Central memory CD8-positive, alpha-beta T cell (primary cell): ENCODE measurements around the gene GIT2.
"Not testable (repeated sequence)": the region's sequence is repeated elsewhere in the genome, so short reads cannot be mapped to it uniquely, and the experiment has no call there.

Experiments
- ATAC-seq: fragments of 150-1000 bp; cut with Tn5 transposase; replicated peaks from 2 replicates; pipeline ENCODE4 v1.10.0; 2022; ENCODE audit warnings: mild to moderate bottlenecking, moderate FRiP score, moderate number of reproducible peaks; ENCODE audit not compliant: poor library complexity, severe bottlenecking; ENCODE audit errors: extremely low read depth
- DNase-seq, 2 donors: peaks; one replicate each; pipeline ENCODE4 v3.0.0; 2021; ENCODE audit warnings: low spot score in 2 of 2
- H3K27ac Mint-ChIP-seq: one replicate; pipeline ENCODE4 v1.8.0; 2022; ENCODE audit warnings: low read depth, mild to moderate bottlenecking, moderate library complexity, mixed read lengths
- H3K27me3 Mint-ChIP-seq: one replicate; pipeline ENCODE4 v1.8.0; 2022; ENCODE audit warnings: mixed read lengths
- H3K36me3 Mint-ChIP-seq: one replicate; pipeline ENCODE4 v1.8.0; 2022; ENCODE audit warnings: mild to moderate bottlenecking, moderate library complexity, mixed read lengths; ENCODE audit not compliant: insufficient read depth
- H3K4me1 Mint-ChIP-seq: one replicate; pipeline ENCODE4 v1.8.0; 2022; ENCODE audit warnings: mixed read lengths
- H3K4me3 Mint-ChIP-seq: one replicate; pipeline ENCODE4 v1.8.0; 2022; ENCODE audit warnings: mild to moderate bottlenecking, moderate library complexity, mixed read lengths
- H3K9me3 Mint-ChIP-seq: one replicate; pipeline ENCODE4 v1.8.0; 2022; ENCODE audit warnings: mixed read lengths

GIT2 gene

GRCh38 chr12:109897029-109897428 lies 99.1 kb downstream of the GIT2 start:
- no peaks in the 10 kb centered on the region for H3K27me3 Mint-ChIP-seq
- no peak overlapping the region for H3K27ac Mint-ChIP-seq
- ATAC-seq (no peak), DNase-seq (no peak)
- H3K4me1 Mint-ChIP-seq, result peaks cover 40% of the 10 kb centered on the region
- no peak overlapping the region for H3K4me3 Mint-ChIP-seq
- peaks cover 14% of the 10 kb centered on the region for H3K36me3 Mint-ChIP-seq
- no peaks in the 10 kb centered on the region for H3K9me3 Mint-ChIP-seq

- H3K4me1 Mint-ChIP-seq, result peaks cover 34% of the 10 kb centered on the region
- no peak overlapping the region for H3K27ac Mint-ChIP-seq
- H3K27me3 Mint-ChIP-seq, result no peaks in the 10 kb centered on the region
- no peaks in the 10 kb centered on the region for H3K9me3 Mint-ChIP-seq
- no peak overlapping the region for H3K4me3 Mint-ChIP-seq
- DNase-seq (no peak), ATAC-seq (no peak)
- peaks cover 14% of the 10 kb centered on the region for H3K36me3 Mint-ChIP-seq
Observed at GRCh38 chr12:109896188-109896587, 100.0 kb downstream of the GIT2 start.

GRCh38 chr12:109894939-109895338 lies 101.2 kb downstream of the GIT2 start:
- ATAC-seq (no peak), DNase-seq (no peak)
- Mint-ChIP-seq H3K9me3 (no peaks in the 10 kb centered on the region), H3K27me3 (no peaks in the 10 kb centered on the region), H3K4me3 (no peak overlapping the region), H3K27ac (no peak overlapping the region), H3K4me1 (peaks cover 21% of the 10 kb centered on the region), H3K36me3 (peaks cover 8% of the 10 kb centered on the region)

- no peaks in the 10 kb centered on the region for H3K27me3 Mint-ChIP-seq
- H3K9me3 Mint-ChIP-seq, result no peaks in the 10 kb centered on the region
- H3K4me1 Mint-ChIP-seq, result peaks cover 32% of the 10 kb centered on the region
- peak overlapping the region; percentile 9 for H3K27ac Mint-ChIP-seq
- H3K36me3 Mint-ChIP-seq, result peaks cover 7% of the 10 kb centered on the region
- DNase-seq (no peak), ATAC-seq (no peak)
- peak overlapping the region; percentile 38 for H3K4me3 Mint-ChIP-seq
Observed at GRCh38 chr12:109893261-109893995, 102.7 kb downstream of the GIT2 start.

GRCh38 chr12:109892748-109893147 lies 103.4 kb downstream of the GIT2 start:
- H3K36me3 Mint-ChIP-seq, result peaks cover 7% of the 10 kb centered on the region
- no peaks in the 10 kb centered on the region for H3K27me3 Mint-ChIP-seq
- peak overlapping the region; percentile 38 for H3K4me3 Mint-ChIP-seq
- peak; percentile 79 for ATAC-seq
- H3K9me3 Mint-ChIP-seq, result no peaks in the 10 kb centered on the region
- peak overlapping the region; percentile 9 for H3K27ac Mint-ChIP-seq
- H3K4me1 Mint-ChIP-seq, result peaks cover 39% of the 10 kb centered on the region
- peak in 1 of 2 donors; percentile 36 for DNase-seq

GRCh38 chr12:109892165-109892715 lies 103.9 kb downstream of the GIT2 start:
- DNase-seq (no peak), ATAC-seq (no peak)
- no peaks in the 10 kb centered on the region for H3K9me3 Mint-ChIP-seq
- H3K4me1 Mint-ChIP-seq, result peaks cover 44% of the 10 kb centered on the region
- H3K27me3 Mint-ChIP-seq, result no peaks in the 10 kb centered on the region
- H3K27ac Mint-ChIP-seq, result peak overlapping the region; percentile 9
- H3K36me3 Mint-ChIP-seq, result peaks cover 7% of the 10 kb centered on the region
- peak overlapping the region; percentile 38 for H3K4me3 Mint-ChIP-seq

GRCh38 chr12:109891731-109892130 lies 104.4 kb downstream of the GIT2 start:
- Mint-ChIP-seq H3K27ac (peak overlapping the region; percentile 9), H3K4me1 (peaks cover 46% of the 10 kb centered on the region)
- not testable (repeated sequence) for H3K36me3 Mint-ChIP-seq, H3K27me3 Mint-ChIP-seq, DNase-seq, ATAC-seq, H3K4me3 Mint-ChIP-seq, H3K9me3 Mint-ChIP-seq

GRCh38 chr12:109890620-109891170 lies 105.5 kb downstream of the GIT2 start:
- H3K4me1 Mint-ChIP-seq, result peaks cover 46% of the 10 kb centered on the region
- peak overlapping the region; percentile 77 for H3K27ac Mint-ChIP-seq
- ATAC-seq, result no peak
- H3K9me3 Mint-ChIP-seq, result no peaks in the 10 kb centered on the region
- no peak overlapping the region for H3K4me3 Mint-ChIP-seq
- DNase-seq, result no peak
- no peaks in the 10 kb centered on the region for H3K27me3 Mint-ChIP-seq
- H3K36me3 Mint-ChIP-seq, result peaks cover 7% of the 10 kb centered on the region

GRCh38 chr12:109888179-109889020 lies 107.8 kb downstream of the GIT2 start:
- Mint-ChIP-seq H3K27me3 (no peaks in the 10 kb centered on the region), H3K4me3 (peak overlapping the region; percentile 79), H3K36me3 (peaks cover 1% of the 10 kb centered on the region), H3K4me1 (peaks cover 42% of the 10 kb centered on the region), H3K9me3 (no peaks in the 10 kb centered on the region), H3K27ac (peak overlapping the region; percentile 98)
- ATAC-seq (peak; percentile 79), DNase-seq (no peak)

- no peak overlapping the region for H3K27ac Mint-ChIP-seq
Observed at GRCh38 chr12:109885616-109886015, 110.6 kb downstream of the GIT2 start.

GRCh38 chr12:109883461-109883860 lies 112.7 kb downstream of the GIT2 start:
- ATAC-seq (no peak), DNase-seq (no peak)
- Mint-ChIP-seq H3K27ac (no peak overlapping the region), H3K4me3 (no peak overlapping the region), H3K9me3 (no peaks in the 10 kb centered on the region), H3K4me1 (peaks cover 40% of the 10 kb centered on the region), H3K27me3 (no peaks in the 10 kb centered on the region), H3K36me3 (no peaks in the 10 kb centered on the region)

More at GRCh38 chr12:109885616-109886015, 110.6 kb downstream of the GIT2 start:
- H3K9me3 Mint-ChIP-seq, result no peaks in the 10 kb centered on the region
- H3K27me3 Mint-ChIP-seq, result no peaks in the 10 kb centered on the region
- no peak overlapping the region for H3K4me3 Mint-ChIP-seq
- peaks cover 36% of the 10 kb centered on the region for H3K4me1 Mint-ChIP-seq
- no peaks in the 10 kb centered on the region for H3K36me3 Mint-ChIP-seq
- ATAC-seq, result no peak
- DNase-seq, result no peak

GRCh38 chr12:109881752-109882151 lies 114.4 kb downstream of the GIT2 start:
- Mint-ChIP-seq H3K9me3 (no peaks in the 10 kb centered on the region), H3K36me3 (no peaks in the 10 kb centered on the region), H3K27me3 (no peaks in the 10 kb centered on the region), H3K27ac (no peak overlapping the region), H3K4me1 (peaks cover 42% of the 10 kb centered on the region), H3K4me3 (peak overlapping the region; percentile 97)
- DNase-seq (no peak), ATAC-seq (no peak)
